GM19025 (cell line): ENCODE data around the gene RASL12.

Source experiments
- ATAC-seq: cut with Tn5 transposase; IDR thresholded peaks from one replicate; pipeline ENCODE4 v1.9.1; 2021; ENCODE audit warnings: mild to moderate bottlenecking, low read depth, moderate library complexity; ENCODE audit not compliant: unreplicated experiment

RASL12 gene

GRCh38 chr15:65057549-65057940 is 10.2 kb downstream of the RASL12 start:
- no peak for ATAC-seq

GRCh38 chr15:65056868-65057548 is 10.8 kb downstream of the RASL12 start:
- ATAC-seq: no peak

- no peak for ATAC-seq
These were observed 11.7 kb downstream of the RASL12 start for GRCh38 chr15:65056106-65056505.

- ATAC-seq: no peak
These were observed 12.5 kb downstream of the RASL12 start for GRCh38 chr15:65055201-65055870.

- ATAC-seq: no peak
These were observed 13.2 kb downstream of the RASL12 start for GRCh38 chr15:65054333-65055200.

GRCh38 chr15:65052956-65053355 is 14.8 kb downstream of the RASL12 start:
- no peak for ATAC-seq

GRCh38 chr15:65051266-65051665 is 16.5 kb downstream of the RASL12 start:
- ATAC-seq: no peak

- ATAC-seq: no peak
These were observed 17.5 kb downstream of the RASL12 start for GRCh38 chr15:65050270-65050669.

- peak; percentile 95 for ATAC-seq
These were observed 18.4 kb downstream of the RASL12 start for GRCh38 chr15:65049418-65049840.

GRCh38 chr15:65048241-65048640 is 19.6 kb downstream of the RASL12 start:
- ATAC-seq: no peak

GRCh38 chr15:65044724-65045481 is 22.9 kb downstream of the RASL12 start, which contains the start of gene SLC51B:
Gene SLC51B, plus strand, starts transcription at chr15:65045387. Its CDS starts 4,618 bp downstream, at chr15:65050005.
- no peak for ATAC-seq

GRCh38 chr15:65044218-65044617 is 23.6 kb downstream of the RASL12 start:
- peak; percentile 60 for ATAC-seq

- ATAC-seq: no peak
These were observed 24.9 kb downstream of the RASL12 start for GRCh38 chr15:65042776-65043327.

GRCh38 chr15:65041787-65042186 is 26.0 kb downstream of the RASL12 start:
- ATAC-seq: no peak

GRCh38 chr15:65040461-65040860 is 27.3 kb downstream of the RASL12 start:
- ATAC-seq: no peak

- no peak for ATAC-seq
These were observed 29.0 kb downstream of the RASL12 start for GRCh38 chr15:65038836-65039235.

- ATAC-seq: no peak
These were observed 29.4 kb downstream of the RASL12 start for GRCh38 chr15:65038428-65038827.

- no peak for ATAC-seq
These were observed 30.5 kb downstream of the RASL12 start for GRCh38 chr15:65037309-65037708.

- no peak for ATAC-seq
These were observed 33.1 kb downstream of the RASL12 start for GRCh38 chr15:65034719-65035118.

- no peak for ATAC-seq
These were observed 34.0 kb downstream of the RASL12 start for GRCh38 chr15:65033659-65034269.
